Measurements from ENCODE around the gene IGSF21. TPM values are rescaled to one million over a fixed set of nuclear protein-coding genes. Genes with fewer than 3 reads are reported as not detected.

IGSF21 gene
- total RNA-seq, 1 experiment from 2014 or later = 5.2 TPM

GRCh38 chr1:18353992-18354391, 246.4 kb downstream of the IGSF21 start:
- Mint-ChIP-seq H3K27me3 (ENCODE audit: low read depth) (peaks cover 6% of the 10 kb centered on the region), H3K4me3 (no peak overlapping the region), H3K36me3 (ENCODE audit: insufficient read depth in 1 of 3, low read depth in 3 of 3) (no peaks in the 10 kb centered on the region), H3K27ac (peak overlapping the region in 1 of 3 experiments; percentile 36; a peak in 2 of 7 replicates), H3K9me3 (no peaks in the 10 kb centered on the region), H3K4me1 (peaks cover 33 to 52% of the 10 kb centered on the region in 2 experiments)
- Histone ChIP-seq H3K4me2 (ENCODE audit: insufficient read depth, insufficient read length, low read length) (no peak overlapping the region), H2BK120ac (ENCODE audit: low read depth, low read length, poor library complexity, severe bottlenecking) (no peak overlapping the region), H3K79me1 (ENCODE audit: insufficient read depth, low read depth, low read length, poor library complexity, severe bottlenecking) (no peaks in the 10 kb centered on the region), H3K79me2 (ENCODE audit: insufficient read depth, low read length) (no peaks in the 10 kb centered on the region), H3K27ac (ENCODE audit: insufficient read length, low read depth, low read length) (no peak overlapping the region), H3K23ac (ENCODE audit: insufficient read length, low read depth, low read length) (no peak overlapping the region), H2AFZ (ENCODE audit: low read length) (no peak overlapping the region), H3K23me2 (ENCODE audit: insufficient read length, low read depth, low read length, poor library complexity, severe bottlenecking) (no peaks in the 10 kb centered on the region), H4K91ac (ENCODE audit: insufficient read length, low read depth, low read length) (no peak overlapping the region), H4K5ac (ENCODE audit: insufficient read length, low read depth, low read length) (no peak overlapping the region), H3K9ac (ENCODE audit: extremely low read depth, insufficient read length, low read length) (no peak overlapping the region), H4K20me1 (ENCODE audit: control insufficient read depth, insufficient read depth, insufficient read length) (peaks cover 3% of the 10 kb centered on the region), H3K18ac (ENCODE audit: insufficient read length, low read depth, low read length) (no peak overlapping the region), H3K14ac (ENCODE audit: insufficient read depth, low read length) (no peak overlapping the region), H2AK5ac (ENCODE audit: insufficient read length, low read length) (no peak overlapping the region), H3T11ph (ENCODE audit: low read length) (no peak overlapping the region), H3K9me3 (ENCODE audit: control insufficient read depth, low read depth, low read length) (no peaks in the 10 kb centered on the region), H2BK12ac (ENCODE audit: insufficient read length, low read depth, low read length) (no peak overlapping the region), H3K27me3 (ENCODE audit: insufficient read depth, low read length) (no peaks in the 10 kb centered on the region), H4K8ac (replicated peaks; ENCODE audit: insufficient read length, low read depth, low read length) (no peak overlapping the region), H2BK15ac (ENCODE audit: low read depth, low read length) (no peak overlapping the region), H3K4me1 (ENCODE audit: insufficient read depth, low read length) (no peaks in the 10 kb centered on the region), H3K4ac (ENCODE audit: low read depth, low read length) (no peak overlapping the region), H2BK5ac (ENCODE audit: insufficient read length, low read length) (no peak overlapping the region), H3K56ac (ENCODE audit: insufficient read length, low read depth, low read length) (no peak overlapping the region), H2BK20ac (ENCODE audit: low read depth, low read length, poor library complexity, severe bottlenecking) (no peak overlapping the region)
- WGBS (ENCODE audit: extremely low coverage, insufficient read length, low lambda C conversion rate) = no CpG with 5 or more reads among the region's 2 CpGs
- no peak for DNase-seq
- TF ChIP-seq CTCF (conservative IDR thresholded peaks at IDR 0.05) = no peak

All from H9 (cell line).